Hepatocyte (in vitro differentiated cells): ENCODE measurements around the gene SLC35F5. TPM values are rescaled to one million over a fixed set of nuclear protein-coding genes. Genes with fewer than 3 reads are reported as not detected.

Experiments used
- DNase-seq: peaks from one replicate; pipeline ENCODE4 v3.0.0-alpha.2; 2016; ENCODE audit warnings: low spot score
- H2AFZ ChIP-seq: fragments of 200-600 bp; sonication (generic); 2 replicates; pipeline ENCODE4 v1.6.0; 2016; ENCODE audit warnings: antibody characterized with exemption, mild to moderate bottlenecking
- H3K27ac ChIP-seq: fragments of 200-600 bp; sonication (generic); 2 replicates; pipeline ENCODE4 v1.5.1; 2016; ENCODE audit warnings: mild to moderate bottlenecking
- H3K27me3 ChIP-seq: fragments of 200-600 bp; sonication (generic); 2 replicates; pipeline ENCODE4 v1.6.1; 2016
- H3K36me3 ChIP-seq: fragments of 200-600 bp; sonication (generic); replicated peaks from 2 replicates; pipeline ENCODE4 v1.5.1; 2016; ENCODE audit warnings: low read depth; ENCODE audit not compliant: insufficient read depth
- H3K4me1 ChIP-seq: fragments of 200-600 bp; sonication (generic); 2 replicates; pipeline ENCODE4 v1.5.1; 2016; ENCODE audit warnings: mild to moderate bottlenecking, moderate library complexity; ENCODE audit not compliant: insufficient read depth
- H3K4me2 ChIP-seq: fragments of 200-600 bp; sonication (generic); 2 replicates; pipeline ENCODE4 v1.6.0; 2016
- H3K4me3 ChIP-seq: fragments of 200-600 bp; sonication (generic); 2 replicates; pipeline ENCODE4 v1.5.1; 2016; ENCODE audit warnings: mild to moderate bottlenecking
- H3K79me2 ChIP-seq: fragments of 200-600 bp; sonication (generic); 2 replicates; pipeline ENCODE4 v1.6.0; 2017; ENCODE audit warnings: mild to moderate bottlenecking
- H3K9me2 ChIP-seq: fragments of 200-600 bp; sonication (generic); replicated peaks from 2 replicates; pipeline ENCODE4 v1.6.0; 2017; ENCODE audit warnings: mild to moderate bottlenecking; ENCODE audit not compliant: insufficient read depth
- H3K9me3 ChIP-seq: fragments of 200-600 bp; sonication (generic); 2 replicates; pipeline ENCODE4 v1.5.1; 2016; ENCODE audit warnings: low read depth, mild to moderate bottlenecking
- H4K20me1 ChIP-seq: fragments of 200-600 bp; sonication (generic); 2 replicates; pipeline ENCODE4 v1.6.0; 2016; ENCODE audit warnings: mild to moderate bottlenecking; ENCODE audit not compliant: insufficient read depth, poor library complexity, severe bottlenecking
- EZH2 ChIP-seq: fragments of 200-600 bp; sonication (generic); IDR thresholded peaks from 2 replicates; pipeline ENCODE4 v1.6.1; 2016; ENCODE audit warnings: antibody characterized with exemption, mild to moderate bottlenecking, borderline replicate concordance
- EZH2phosphoT487 ChIP-seq: fragments of 200-600 bp; sonication (generic); IDR thresholded peaks from one replicate; pipeline ENCODE4 v1.6.1; 2018; ENCODE audit warnings: antibody characterized with exemption, mild to moderate bottlenecking, low read depth, moderate library complexity; ENCODE audit not compliant: unreplicated experiment, severe bottlenecking
- WGBS: methylation state at CpG from one replicate; pipeline ENCODE4 v1.1.6; 2016; ENCODE audit warnings: low lambda C conversion rate; ENCODE audit errors: missing lambda C conversion rate; 5-methylcytosine and 5-hydroxymethylcytosine counted together
- polyA plus RNA-seq: library from polyadenylated mRNA; unstranded; fragments of >200 nt; fragmentation: Nextera tagmentation; extraction: Ambion mirVana; gene quantifications from 2 replicates; pipeline ENCODE4 v1.2.1, GENCODE V29; 2016
- total RNA-seq: library from RNA; depleted of rRNA; stranded (reverse); fragments of >200 nt; gene quantifications from 2 replicates; pipeline ENCODE4 v1.2.3, GENCODE V29; 2014
- TF ChIP-seq, protein P1 (sequence below): fragments of 200-600 bp; sonication (generic); IDR thresholded peaks from 2 replicates; pipeline ENCODE4 v1.5.1; 2016; ENCODE audit warnings: antibody characterized with exemption, mild to moderate bottlenecking; ENCODE audit not compliant: poor library complexity

The SLC35F5 gene
- total and polyA plus RNA-seq, 2 experiments from 2014 or later: 69.4 to 132 TPM

GRCh38 chr2:113750385-113750784 is 6.1 kb downstream of the SLC35F5 start:
- Histone ChIP-seq H2AFZ (no peak overlapping the region), H3K9me3 (no peaks in the 10 kb centered on the region), H3K79me2 (peaks cover 77% of the 10 kb centered on the region), H3K4me2 (no peak overlapping the region), H3K27me3 (no peaks in the 10 kb centered on the region), H3K9me2 (no peaks in the 10 kb centered on the region), H3K27ac (no peak overlapping the region), H4K20me1 (peaks cover 14% of the 10 kb centered on the region), H3K4me3 (no peak overlapping the region), H3K36me3 (no peaks in the 10 kb centered on the region), H3K4me1 (peaks cover 7% of the 10 kb centered on the region)
- TF ChIP-seq EZH2phosphoT487 (no peak), EZH2 (no peak)
- TF ChIP-seq, protein P1, sequence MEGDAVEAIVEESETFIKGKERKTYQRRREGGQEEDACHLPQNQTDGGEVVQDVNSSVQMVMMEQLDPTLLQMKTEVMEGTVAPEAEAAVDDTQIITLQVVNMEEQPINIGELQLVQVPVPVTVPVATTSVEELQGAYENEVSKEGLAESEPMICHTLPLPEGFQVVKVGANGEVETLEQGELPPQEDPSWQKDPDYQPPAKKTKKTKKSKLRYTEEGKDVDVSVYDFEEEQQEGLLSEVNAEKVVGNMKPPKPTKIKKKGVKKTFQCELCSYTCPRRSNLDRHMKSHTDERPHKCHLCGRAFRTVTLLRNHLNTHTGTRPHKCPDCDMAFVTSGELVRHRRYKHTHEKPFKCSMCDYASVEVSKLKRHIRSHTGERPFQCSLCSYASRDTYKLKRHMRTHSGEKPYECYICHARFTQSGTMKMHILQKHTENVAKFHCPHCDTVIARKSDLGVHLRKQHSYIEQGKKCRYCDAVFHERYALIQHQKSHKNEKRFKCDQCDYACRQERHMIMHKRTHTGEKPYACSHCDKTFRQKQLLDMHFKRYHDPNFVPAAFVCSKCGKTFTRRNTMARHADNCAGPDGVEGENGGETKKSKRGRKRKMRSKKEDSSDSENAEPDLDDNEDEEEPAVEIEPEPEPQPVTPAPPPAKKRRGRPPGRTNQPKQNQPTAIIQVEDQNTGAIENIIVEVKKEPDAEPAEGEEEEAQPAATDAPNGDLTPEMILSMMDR: no peak
- WGBS: 98% methylated on average over 4 of the region's 4 CpGs
- no peak for DNase-seq

DNA sequence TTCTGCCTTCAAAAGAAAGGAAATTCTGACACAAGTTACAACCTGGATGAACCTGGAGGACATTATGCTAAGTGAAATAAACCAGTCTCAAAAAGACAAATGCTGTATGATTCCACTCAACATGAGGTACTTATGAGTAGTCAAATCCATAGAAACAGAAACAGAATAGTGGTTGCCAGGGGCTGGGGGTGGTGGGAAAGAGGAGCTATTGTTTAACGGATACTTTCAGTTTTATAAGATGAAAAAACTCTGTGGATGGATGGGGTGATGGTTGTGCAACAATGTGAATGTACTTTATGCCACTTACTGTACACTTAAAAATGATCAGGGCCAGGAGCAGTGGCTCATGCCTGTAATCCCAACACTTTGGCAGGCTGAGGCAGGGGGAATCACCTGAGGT is 15.4 kb downstream of the SLC35F5 start:
- TF ChIP-seq EZH2: no peak
- TF ChIP-seq, protein P1: no peak
- no peak for TF ChIP-seq EZH2phosphoT487
- no peak overlapping the region for H3K27ac ChIP-seq
- WGBS: 90% methylated on average over 1 of the region's 1 CpG
- H3K79me2 ChIP-seq: no peaks in the 10 kb centered on the region
- no peaks in the 10 kb centered on the region for H3K9me2 ChIP-seq
- no peaks in the 10 kb centered on the region for H4K20me1 ChIP-seq
- no peak overlapping the region for H3K4me2 ChIP-seq
- H3K9me3 ChIP-seq: no peaks in the 10 kb centered on the region
- H3K36me3 ChIP-seq: peaks cover 6% of the 10 kb centered on the region
- H3K27me3 ChIP-seq: no peaks in the 10 kb centered on the region
- H3K4me1 ChIP-seq: no peaks in the 10 kb centered on the region
- no peak overlapping the region for H3K4me3 ChIP-seq
- H2AFZ ChIP-seq: no peak overlapping the region
- no peak for DNase-seq

GRCh38 chr2:113739849-113740248 is 16.6 kb downstream of the SLC35F5 start:
- H3K27me3 ChIP-seq: no peaks in the 10 kb centered on the region
- H3K4me3 ChIP-seq: no peak overlapping the region
- peaks cover 6% of the 10 kb centered on the region for H3K36me3 ChIP-seq
- no peaks in the 10 kb centered on the region for H4K20me1 ChIP-seq
- no peaks in the 10 kb centered on the region for H3K79me2 ChIP-seq
- H3K9me2 ChIP-seq: no peaks in the 10 kb centered on the region
- WGBS: 85% methylated on average over 4 of the region's 4 CpGs
- DNase-seq: no peak
- no peaks in the 10 kb centered on the region for H3K9me3 ChIP-seq
- H3K4me2 ChIP-seq: no peak overlapping the region
- H3K4me1 ChIP-seq: no peaks in the 10 kb centered on the region
- TF ChIP-seq EZH2: no peak
- TF ChIP-seq EZH2phosphoT487: no peak
- no peak overlapping the region for H3K27ac ChIP-seq
- H2AFZ ChIP-seq: no peak overlapping the region

GRCh38 chr2:113734185-113734584 is 22.3 kb downstream of the SLC35F5 start:
- Histone ChIP-seq H4K20me1 (no peaks in the 10 kb centered on the region), H3K27ac (no peak overlapping the region), H3K4me3 (no peak overlapping the region), H3K4me2 (no peak overlapping the region), H3K9me2 (no peaks in the 10 kb centered on the region), H3K9me3 (no peaks in the 10 kb centered on the region), H2AFZ (no peak overlapping the region), H3K36me3 (no peaks in the 10 kb centered on the region), H3K27me3 (no peaks in the 10 kb centered on the region), H3K79me2 (no peaks in the 10 kb centered on the region), H3K4me1 (no peaks in the 10 kb centered on the region)
- no peak for DNase-seq
- no peak for TF ChIP-seq EZH2
- TF ChIP-seq, protein P1: no peak
- 93% methylated on average over 1 of the region's 1 CpG for WGBS
